MCF 10A (cell line): ENCODE results near the gene DIPK1C. TPM values are rescaled to one million over a fixed set of nuclear protein-coding genes. Genes with fewer than 3 reads are reported as not detected.

ENCODE experiments used
- BruUV-seq: library from RNA; stranded (reverse); fragments of 400-500 nt; replicated peaks from 2 replicates; lab custom pipeline; 2021; lab: Mats Ljungman, UMichigan
- CTCF ChIA-PET: fragments of 300-600 bp; sonication (Branson Sonifier 250); formaldehyde crosslinking; extraction: SDS; loops from one replicate; lab custom pipeline; 2021; ENCODE audit warnings: antibody characterized with exemption, inconsistent platforms; lab: Yijun Ruan, JAX
- POLR2A ChIA-PET: fragments of 300-600, 350-650 bp; sonication (Branson Sonifier 250); formaldehyde crosslinking; extraction: SDS; loops from one replicate; lab custom pipeline; 2020; ENCODE audit warnings: antibody characterized with exemption, inconsistent platforms; lab: Yijun Ruan, JAX
- DNase-seq: peaks from one replicate; pipeline ENCODE4 v3.0.0-alpha.2; 2018; ENCODE audit not compliant: unreplicated experiment
- H3K27ac Mint-ChIP-seq: one replicate; pipeline ENCODE4 v1.8.0; 2022; ENCODE audit warnings: mild to moderate bottlenecking, low read depth, mixed read lengths; ENCODE audit not compliant: unreplicated experiment
- H3K27me3 Mint-ChIP-seq: one replicate; pipeline ENCODE4 v1.8.0; 2022; ENCODE audit warnings: mixed read lengths; ENCODE audit not compliant: insufficient read depth, unreplicated experiment
- H3K36me3 Mint-ChIP-seq: one replicate; pipeline ENCODE4 v1.8.0; 2022; ENCODE audit warnings: mild to moderate bottlenecking, moderate library complexity, mixed read lengths; ENCODE audit not compliant: insufficient read depth, unreplicated experiment
- H3K4me1 Mint-ChIP-seq: one replicate; pipeline ENCODE4 v1.8.0; 2022; ENCODE audit warnings: mixed read lengths; ENCODE audit not compliant: insufficient read depth, unreplicated experiment
- H3K4me3 Mint-ChIP-seq: one replicate; pipeline ENCODE4 v1.8.0; 2022; ENCODE audit warnings: mild to moderate bottlenecking, moderate library complexity, mixed read lengths; ENCODE audit not compliant: unreplicated experiment
- H3K9me3 Mint-ChIP-seq: one replicate; pipeline ENCODE4 v1.8.0; 2022; ENCODE audit warnings: mixed read lengths; ENCODE audit not compliant: unreplicated experiment
- CTCF ChIP-seq: fragments of 200-600 bp; IDR thresholded peaks from one replicate; pipeline ENCODE4 v1.8.0; 2022; ENCODE audit warnings: antibody characterized with exemption, mild to moderate bottlenecking; ENCODE audit not compliant: unreplicated experiment
- intact Hi-C: fragments of 100-400 bp; cut with micrococcal nuclease; formaldehyde crosslinking; loops from 2 replicates; pipeline ENCODE4 v1.14.1; 2022
- total RNA-seq: library from RNA; stranded (reverse); gene quantifications from 2 replicates; pipeline ENCODE4 v1.2.3, GENCODE V29; 2022

The DIPK1C gene
- total RNA-seq, 1 experiment from 2014 or later, result not detected

GRCh38 chr18:74425876-74426275, 31.2 kb downstream of the DIPK1C start:
- no peak overlapping the region for H3K4me3 Mint-ChIP-seq
- DNase-seq, result no peak
- peaks cover 25% of the 10 kb centered on the region for H3K9me3 Mint-ChIP-seq
- intact Hi-C loops, result no loop called here
- ChIA-PET CTCF (no interaction called here), POLR2A (no interaction called here)
- no peak for TF ChIP-seq CTCF
- H3K36me3 Mint-ChIP-seq, result no peaks in the 10 kb centered on the region
- BruUV-seq, result no TSS peak
- peaks cover 8% of the 10 kb centered on the region for H3K27me3 Mint-ChIP-seq
- no peak overlapping the region for H3K27ac Mint-ChIP-seq
- no peaks in the 10 kb centered on the region for H3K4me1 Mint-ChIP-seq

- Mint-ChIP-seq H3K27ac (no peak overlapping the region), H3K9me3 (peaks cover 25% of the 10 kb centered on the region), H3K4me3 (no peak overlapping the region), H3K27me3 (peaks cover 15% of the 10 kb centered on the region), H3K36me3 (no peaks in the 10 kb centered on the region), H3K4me1 (no peaks in the 10 kb centered on the region)
- CTCF ChIA-PET, result no interaction called here
- DNase-seq, result no peak
- BruUV-seq, result no TSS peak
- intact Hi-C loops, result no loop called here
- POLR2A ChIA-PET, result no interaction called here
- TF ChIP-seq CTCF, result no peak
Measured at GRCh38 chr18:74425161-74425560, 31.9 kb downstream of the DIPK1C start.

GRCh38 chr18:74422541-74422940, 34.6 kb downstream of the DIPK1C start:
- TF ChIP-seq CTCF, result no peak
- Mint-ChIP-seq H3K4me1 (no peaks in the 10 kb centered on the region), H3K27me3 (peaks cover 41% of the 10 kb centered on the region), H3K27ac (no peak overlapping the region), H3K9me3 (peaks cover 23% of the 10 kb centered on the region), H3K4me3 (no peak overlapping the region), H3K36me3 (no peaks in the 10 kb centered on the region)
- DNase-seq, result no peak
- no TSS peak for BruUV-seq
- intact Hi-C loops, result no loop called here
- ChIA-PET CTCF (interaction anchor here (0.7 kb wide), 1 partner anchor 956 kb away, joined by 3 read pairs; no protein-coding TSS in a partner anchor), POLR2A (no interaction called here)

- POLR2A ChIA-PET, result no interaction called here
- CTCF ChIA-PET, result no interaction called here
- no TSS peak for BruUV-seq
- DNase-seq, result no peak
- H3K9me3 Mint-ChIP-seq, result peaks cover 9% of the 10 kb centered on the region
- peaks cover 57% of the 10 kb centered on the region for H3K27me3 Mint-ChIP-seq
- H3K36me3 Mint-ChIP-seq, result no peaks in the 10 kb centered on the region
- intact Hi-C loops, result no loop called here
- H3K4me3 Mint-ChIP-seq, result no peak overlapping the region
- no peaks in the 10 kb centered on the region for H3K4me1 Mint-ChIP-seq
- TF ChIP-seq CTCF, result no peak
- no peak overlapping the region for H3K27ac Mint-ChIP-seq
Measured at GRCh38 chr18:74420926-74421325, 36.2 kb downstream of the DIPK1C start.
